KMS-11 (cell line): ENCODE data around the gene PKLR.
A peak's percentile ranks its signal among the peaks of the same experiment; 100 is the strongest.

ENCODE experiments used
- H2AFZ ChIP-seq: fragments of 200-600 bp; sonication (generic); 2 replicates; pipeline ENCODE4 v1.6.1; 2016; ENCODE audit warnings: antibody characterized with exemption, mixed run types, low read depth
- H3K27ac ChIP-seq: fragments of 200-600 bp; sonication (generic); 2 replicates; pipeline ENCODE4 v1.6.1; 2016; ENCODE audit warnings: mild to moderate bottlenecking, mixed run types
- H3K27me3 ChIP-seq: fragments of 200-600 bp; sonication (generic); 2 replicates; pipeline ENCODE4 v1.6.1; 2017; ENCODE audit warnings: mild to moderate bottlenecking, low read depth, mixed run types, moderate library complexity; ENCODE audit not compliant: insufficient read depth
- H3K36me3 ChIP-seq: fragments of 200-600 bp; sonication (generic); 2 replicates; pipeline ENCODE4 v1.6.1; 2017; ENCODE audit warnings: mild to moderate bottlenecking, mixed run types; ENCODE audit not compliant: insufficient read depth
- H3K4me1 ChIP-seq: fragments of 200-600 bp; sonication (generic); 2 replicates; pipeline ENCODE4 v1.6.1; 2016; ENCODE audit warnings: mild to moderate bottlenecking, low read depth, mixed run types; ENCODE audit not compliant: poor library complexity, severe bottlenecking
- H3K4me2 ChIP-seq: fragments of 200-600 bp; sonication (generic); 2 replicates; pipeline ENCODE4 v1.7.0; 2016; ENCODE audit warnings: mild to moderate bottlenecking, mixed run types
- H3K4me3 ChIP-seq: fragments of 200-600 bp; sonication (generic); IDR thresholded peaks from 2 replicates; pipeline ENCODE4 v1.6.1; 2017; ENCODE audit warnings: low read depth, low read length, mixed read lengths; ENCODE audit not compliant: insufficient read depth
- H3K79me2 ChIP-seq: fragments of 200-600 bp; sonication (generic); 2 replicates; pipeline ENCODE4 v1.6.1; 2016; ENCODE audit warnings: low read depth, mixed run types; ENCODE audit not compliant: insufficient read depth
- H3K9ac ChIP-seq: fragments of 200-600 bp; sonication (generic); 2 replicates; pipeline ENCODE4 v1.6.1; 2016; ENCODE audit warnings: mild to moderate bottlenecking, mixed run types
- H4K20me1 ChIP-seq: fragments of 200-600 bp; sonication (generic); 2 replicates; pipeline ENCODE4 v1.6.1; 2016; ENCODE audit warnings: mild to moderate bottlenecking, mixed run types; ENCODE audit not compliant: insufficient read depth
- TF ChIP-seq, protein P1 (sequence below): fragments of 200-600 bp; sonication (generic); conservative IDR thresholded peaks from 2 replicates; pipeline ENCODE4 v1.6.1; 2017; ENCODE audit warnings: low read depth, mild to moderate bottlenecking, antibody characterized with exemption, low read length, moderate library complexity, mixed read lengths

Gene PKLR

DNA sequence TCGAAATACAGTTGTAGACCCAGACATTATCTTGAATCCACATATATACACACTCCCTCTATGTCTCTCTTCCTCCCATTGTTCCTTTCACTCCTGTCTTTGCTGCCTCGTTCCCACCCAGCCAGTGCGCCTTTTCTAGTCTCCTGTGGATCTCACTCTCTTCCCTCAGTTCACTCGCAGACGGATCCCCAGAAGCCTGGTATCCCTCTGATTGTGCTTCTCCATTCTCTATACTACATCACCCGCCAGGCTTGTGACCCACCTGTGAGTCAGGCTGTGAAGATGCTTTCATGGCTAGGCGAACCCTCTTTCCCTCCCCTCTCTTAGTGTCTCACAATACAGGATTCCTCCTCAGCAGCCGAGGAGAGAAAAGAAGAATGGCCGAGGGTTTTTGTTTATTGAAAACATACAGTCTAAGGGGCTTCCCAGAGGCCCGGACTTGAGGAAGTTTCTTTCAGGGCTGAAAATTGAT lies 22.5 kb downstream of the PKLR start:
- peaks cover 24% of the 10 kb centered on the region for H3K4me1 ChIP-seq
- no peaks in the 10 kb centered on the region for H4K20me1 ChIP-seq
- H2AFZ ChIP-seq: no peak overlapping the region; the same call in 1 of the 2 replicates
- no peak overlapping the region for H3K9ac ChIP-seq
- H3K4me3 ChIP-seq: no peak overlapping the region
- H3K27me3 ChIP-seq: peaks cover 4% of the 10 kb centered on the region
- TF ChIP-seq, protein P1, sequence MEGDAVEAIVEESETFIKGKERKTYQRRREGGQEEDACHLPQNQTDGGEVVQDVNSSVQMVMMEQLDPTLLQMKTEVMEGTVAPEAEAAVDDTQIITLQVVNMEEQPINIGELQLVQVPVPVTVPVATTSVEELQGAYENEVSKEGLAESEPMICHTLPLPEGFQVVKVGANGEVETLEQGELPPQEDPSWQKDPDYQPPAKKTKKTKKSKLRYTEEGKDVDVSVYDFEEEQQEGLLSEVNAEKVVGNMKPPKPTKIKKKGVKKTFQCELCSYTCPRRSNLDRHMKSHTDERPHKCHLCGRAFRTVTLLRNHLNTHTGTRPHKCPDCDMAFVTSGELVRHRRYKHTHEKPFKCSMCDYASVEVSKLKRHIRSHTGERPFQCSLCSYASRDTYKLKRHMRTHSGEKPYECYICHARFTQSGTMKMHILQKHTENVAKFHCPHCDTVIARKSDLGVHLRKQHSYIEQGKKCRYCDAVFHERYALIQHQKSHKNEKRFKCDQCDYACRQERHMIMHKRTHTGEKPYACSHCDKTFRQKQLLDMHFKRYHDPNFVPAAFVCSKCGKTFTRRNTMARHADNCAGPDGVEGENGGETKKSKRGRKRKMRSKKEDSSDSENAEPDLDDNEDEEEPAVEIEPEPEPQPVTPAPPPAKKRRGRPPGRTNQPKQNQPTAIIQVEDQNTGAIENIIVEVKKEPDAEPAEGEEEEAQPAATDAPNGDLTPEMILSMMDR: 0 out of 2 replicates have a peak, but pooled peaks have one; percentile 23
- H3K79me2 ChIP-seq: no peaks in the 10 kb centered on the region
- peak overlapping the region; percentile 99 for H3K4me2 ChIP-seq
- H3K36me3 ChIP-seq: no peaks in the 10 kb centered on the region
- H3K27ac ChIP-seq: no peak overlapping the region

DNA sequence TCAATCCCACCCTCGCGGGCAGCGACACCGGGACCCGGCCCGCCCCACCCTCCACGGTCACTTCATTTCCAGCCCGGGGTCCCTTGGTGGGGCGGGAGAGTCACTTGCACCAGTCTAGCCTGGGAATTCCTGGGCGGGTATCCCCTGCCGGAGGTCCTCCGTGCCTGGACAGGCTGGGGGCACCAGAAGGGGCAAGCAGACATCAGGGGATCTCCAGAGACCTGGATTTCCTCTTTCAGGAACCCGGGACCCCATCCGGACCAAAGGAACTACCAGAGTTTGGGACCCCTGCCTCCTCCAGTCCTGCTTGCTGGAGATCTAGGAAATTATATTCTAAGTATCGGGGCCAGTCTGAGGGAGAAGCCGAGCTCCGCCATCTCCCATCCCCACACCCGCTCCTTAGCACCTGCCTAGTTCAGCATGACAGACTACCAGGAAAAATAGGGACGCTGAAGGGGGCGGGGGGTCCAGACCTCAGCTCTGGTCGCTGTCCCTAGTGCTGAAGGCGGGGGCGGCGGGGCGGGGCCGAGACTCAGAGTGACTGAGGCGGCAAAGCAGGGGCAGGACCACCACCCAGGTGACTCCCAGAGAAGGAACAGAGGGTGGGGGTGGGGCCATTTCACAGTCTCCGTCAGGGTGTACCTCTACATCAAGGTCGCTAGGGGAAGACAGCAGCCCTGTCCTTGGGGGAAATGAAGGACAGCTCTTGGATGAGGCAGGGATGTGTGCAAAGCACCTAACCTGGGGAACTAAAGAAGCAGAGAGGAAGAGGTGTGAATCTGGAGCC lies 23.1 kb downstream of the PKLR start:
- Histone ChIP-seq H3K79me2 (no peaks in the 10 kb centered on the region), H3K4me2 (peak overlapping the region; percentile 99), H4K20me1 (no peaks in the 10 kb centered on the region), H3K9ac (no peak overlapping the region), H3K27me3 (peaks cover 4% of the 10 kb centered on the region), H2AFZ (peak overlapping the region; percentile 90), H3K36me3 (no peaks in the 10 kb centered on the region), H3K27ac (no peak overlapping the region), H3K4me1 (peaks cover 27% of the 10 kb centered on the region), H3K4me3 (peak overlapping the region; percentile 99)
- TF ChIP-seq, protein P1: peak; percentile 69

DNA sequence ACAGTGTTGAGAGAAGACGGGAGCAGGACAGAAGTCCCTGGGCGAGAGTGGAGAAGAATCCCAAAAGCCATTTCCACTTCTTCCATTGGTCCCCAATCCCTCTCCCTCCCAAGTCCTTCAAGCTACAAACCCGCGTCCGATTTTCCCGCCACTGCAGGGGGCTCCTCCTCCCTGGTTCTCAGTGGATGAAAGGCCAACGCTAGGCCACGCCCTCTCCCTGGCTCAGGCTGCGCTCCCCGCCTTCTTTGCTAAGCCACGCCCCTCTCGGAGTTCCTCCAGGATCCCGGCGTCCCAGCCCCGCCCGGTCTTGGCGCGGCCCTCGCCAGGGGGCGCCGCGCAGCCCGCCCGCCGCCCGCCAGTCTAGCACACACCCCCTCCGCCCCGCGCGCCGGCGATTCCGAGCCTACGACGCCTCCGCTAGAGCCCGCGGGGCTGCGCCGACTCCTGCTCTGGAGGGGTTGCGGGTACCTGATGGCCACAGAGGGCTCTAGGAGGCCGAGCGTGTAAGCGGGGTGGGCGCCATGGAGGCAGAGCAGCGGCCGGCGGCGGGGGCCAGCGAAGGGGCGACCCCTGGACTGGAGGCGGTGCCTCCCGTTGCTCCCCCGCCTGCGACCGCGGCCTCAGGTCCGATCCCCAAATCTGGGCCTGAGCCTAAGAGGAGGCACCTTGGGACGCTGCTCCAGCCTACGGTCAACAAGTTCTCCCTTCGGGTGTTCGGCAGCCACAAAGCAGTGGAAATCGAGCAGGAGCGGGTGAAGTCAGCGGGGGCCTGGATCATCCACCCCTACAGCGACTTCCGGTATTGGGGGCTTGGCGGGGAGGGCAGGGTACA lies 24.0 kb downstream of the PKLR start, which contains the start of gene HCN3:
HCN3 (plus strand) TSS at position 394 of the 832 bp plus-strand sequence; CDS start at position 522, 128 bp downstream.
- Histone ChIP-seq H3K27ac (no peak within 1 kb of the TSS), H3K36me3 (no peaks in the 10 kb centered on the region), H3K79me2 (peaks cover 8% of the 10 kb centered on the region), H2AFZ (peak within 1 kb of the TSS; percentile 90), H3K4me2 (peak within 1 kb of the TSS; percentile 99), H3K27me3 (peaks cover 4% of the 10 kb centered on the region), H3K4me1 (peaks cover 30% of the 10 kb centered on the region), H3K4me3 (peak within 1 kb of the TSS; percentile 99), H3K9ac (no peak within 1 kb of the TSS), H4K20me1 (no peaks in the 10 kb centered on the region)
- TF ChIP-seq, protein P1: peak; percentile 88

DNA sequence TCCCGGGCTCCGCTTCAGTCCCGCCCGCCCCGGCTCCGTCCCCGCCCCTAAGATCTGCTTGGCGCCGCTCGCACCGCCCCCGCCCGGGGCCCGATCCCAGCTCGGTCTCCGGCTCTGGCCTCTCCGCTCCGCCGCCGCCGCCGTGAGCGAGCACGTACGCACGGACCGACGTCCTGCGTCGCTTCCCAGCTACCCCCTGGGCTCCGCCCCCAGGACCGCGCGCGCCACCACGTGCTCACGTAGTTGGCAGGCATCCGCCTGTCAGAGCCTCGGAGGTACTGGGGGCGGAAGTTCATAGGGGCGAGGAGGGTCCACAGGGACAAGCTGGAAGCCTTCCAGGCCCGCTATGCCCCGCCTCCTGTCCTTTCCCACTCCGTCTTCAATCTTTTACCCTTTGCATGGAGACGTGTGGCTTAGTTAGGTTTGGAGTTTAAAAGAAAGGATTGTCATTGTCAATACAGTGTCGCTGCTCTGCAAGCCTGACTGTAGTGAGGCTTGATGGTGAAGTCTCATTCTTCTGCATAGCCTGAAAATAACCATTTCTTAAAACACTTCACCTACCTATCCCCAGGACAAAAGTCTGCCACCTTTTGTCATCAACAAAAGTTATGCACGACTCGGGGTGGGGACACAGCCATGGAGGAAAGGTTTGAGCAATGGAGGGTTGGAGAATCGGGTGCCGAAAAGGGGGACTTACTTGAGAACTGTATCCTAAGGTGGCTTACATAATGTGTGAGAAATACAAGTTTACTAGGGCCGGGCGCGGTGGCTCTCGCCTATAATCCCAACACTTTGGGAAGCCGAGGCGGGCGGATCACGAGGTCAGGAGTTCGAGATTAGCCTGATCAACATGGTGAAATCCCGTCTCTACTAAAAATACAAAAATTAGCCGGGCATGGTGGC lies 27.6 kb downstream of the PKLR start, which contains the start of gene CLK2:
CLK2 (minus strand) TSS at position 162 of the 903 bp plus-strand sequence. CDS start 2,527 bp downstream, outside the sequence.
- Histone ChIP-seq H3K4me1 (peaks cover 35% of the 10 kb centered on the region), H4K20me1 (no peaks in the 10 kb centered on the region), H3K27ac (peak within 1 kb of the TSS; percentile 26)

More for the DNA sequence above, 27.6 kb downstream of the PKLR start, which contains the start of gene CLK2:
- peaks cover 21% of the 10 kb centered on the region; the same call in 1 of the 2 replicates for H3K36me3 ChIP-seq
- H2AFZ ChIP-seq: peak within 1 kb of the TSS; percentile 57
- TF ChIP-seq, protein P1: 0 out of 2 replicates have a peak, but pooled peaks have one; percentile 21
- no peaks in the 10 kb centered on the region for H3K27me3 ChIP-seq
- peaks cover 32% of the 10 kb centered on the region for H3K79me2 ChIP-seq
- H3K4me2 ChIP-seq: peak within 1 kb of the TSS; percentile 74
- peak within 1 kb of the TSS; percentile 98 for H3K4me3 ChIP-seq
- H3K9ac ChIP-seq: peak within 1 kb of the TSS; percentile 60
